H1 (cell line): ENCODE results near the gene SEMA7A. TPM values are rescaled to one million over a fixed set of nuclear protein-coding genes. Genes with fewer than 3 reads are reported as not detected.

ENCODE experiments used
- CTCF ChIA-PET: fragments of 300-600 bp; sonication (Branson Sonifier 250); formaldehyde crosslinking; loops from one replicate; lab custom pipeline; 2021; ENCODE audit not compliant: partially characterized antibody; lab: Charles Lee
- POLR2A ChIA-PET: fragments of 300-600 bp; sonication (Branson Sonifier 250); formaldehyde crosslinking; loops from one replicate; lab custom pipeline; 2021; ENCODE audit warnings: inconsistent platforms; ENCODE audit not compliant: partially characterized antibody; lab: Charles Lee
- DNase-seq, 2 experiments: peaks; one replicate each; pipeline versions ENCODE4 v3.0.0 to v3.0.0-alpha.2; 2010 to 2022; ENCODE audit warnings: low spot score in 2 of 2, low read depth in 1 of 2, mixed read lengths in 1 of 2
- FAIRE-seq: peaks from 2 replicates; lab custom pipeline; 2011; peaks lifted over from hg19 to GRCh38; lab: Jason Lieb, UNC
- H2AFZ ChIP-seq: 2 replicates; pipeline ENCODE4 v1.8.1; 2012; ENCODE audit warnings: low read length, inconsistent platforms
- H2AK5ac ChIP-seq: 2 replicates; pipeline ENCODE4 v1.6.1; 2013; ENCODE audit warnings: low read depth, low read length
- H2BK120ac ChIP-seq: replicated peaks from 2 replicates; pipeline ENCODE3; 2013; ENCODE audit warnings: low read depth, low read length, inconsistent platforms
- H2BK12ac ChIP-seq: 2 replicates; pipeline ENCODE4 v1.6.1; 2013; ENCODE audit warnings: low read depth, low read length
- H2BK15ac ChIP-seq: 2 replicates; pipeline ENCODE4 v1.6.1; 2013; ENCODE audit warnings: low read length
- H2BK20ac ChIP-seq: 2 replicates; pipeline ENCODE4 v1.6.1; 2013; ENCODE audit warnings: low read length
- H2BK5ac ChIP-seq: 2 replicates; pipeline ENCODE4 v1.6.1; 2013; ENCODE audit warnings: low read depth, low read length
- H3K14ac ChIP-seq: 2 replicates; pipeline ENCODE4 v1.6.1; 2013; ENCODE audit warnings: inconsistent platforms; ENCODE audit not compliant: insufficient read length
- H3K18ac ChIP-seq: 2 replicates; pipeline ENCODE4 v1.6.1; 2013; ENCODE audit warnings: low read length; ENCODE audit errors: extremely low read depth
- H3K23ac ChIP-seq: 2 replicates; pipeline ENCODE4 v1.6.1; 2013; ENCODE audit warnings: inconsistent platforms; ENCODE audit not compliant: insufficient read length
- H3K23me2 ChIP-seq: 2 replicates; pipeline ENCODE4 v1.6.1; 2013; ENCODE audit warnings: low read depth, low read length
- H3K27ac ChIP-seq: 2 replicates; pipeline ENCODE4 v1.6.1; 2011; ENCODE audit warnings: low read depth, low read length, inconsistent platforms
- H3K27me3 ChIP-seq, 4 experiments: replicated peaks in 1 of 4; 1 replicate in 1 of 4; 2 replicates in 3 of 4; pipeline versions ENCODE4 v1.6.1 to v1.8.1; 2011 to 2013; ENCODE audit warnings: low read length in 3 of 4, mild to moderate bottlenecking in 3 of 4, inconsistent platforms in 2 of 4, mixed read lengths in 2 of 4, moderate library complexity in 1 of 4; ENCODE audit not compliant: control insufficient read depth in 3 of 4, insufficient read depth in 3 of 4; ENCODE audit errors: extremely low read depth in 1 of 4
- H3K36me3 ChIP-seq, 4 experiments: 2 replicates each; pipeline versions ENCODE4 v1.6.1 to v1.8.1; 2011 to 2013; ENCODE audit warnings: mild to moderate bottlenecking in 4 of 4, low read length in 3 of 4, moderate library complexity in 2 of 4, control low read depth in 1 of 4, inconsistent platforms in 1 of 4; ENCODE audit not compliant: insufficient read depth in 4 of 4, control insufficient read depth in 2 of 4
- H3K4ac ChIP-seq: replicated peaks from 2 replicates; pipeline ENCODE3; 2013; ENCODE audit warnings: low read length, low read depth, mixed read lengths, inconsistent platforms; ENCODE audit not compliant: insufficient read length
- H3K4me1 ChIP-seq, 4 experiments: replicated peaks in 1 of 4; 1 replicate in 1 of 4; 2 replicates in 3 of 4; pipeline versions ENCODE4 v1.6.1 to v1.8.1; 2011 to 2013; ENCODE audit warnings: low read length in 3 of 4, inconsistent platforms in 2 of 4, mixed read lengths in 1 of 4; ENCODE audit not compliant: insufficient read depth in 4 of 4, control insufficient read depth in 3 of 4
- H3K4me2 ChIP-seq, 2 experiments: 2 replicates each; pipeline versions ENCODE4 v1.6.1 to v1.8.1; 2011 to 2013; ENCODE audit warnings: low read depth in 2 of 2, low read length in 2 of 2, control low read depth in 1 of 2, inconsistent platforms in 1 of 2, mild to moderate bottlenecking in 1 of 2; ENCODE audit not compliant: insufficient read depth in 1 of 2
- H3K4me3 ChIP-seq, 4 experiments: fragments of 200-600, 300-600 bp in 1 of 4; sonication (generic), shearing (Covaris generic), sonication (Bioruptor Twin) in 1 of 4; 2 replicates each; pipeline versions ENCODE4 v1.5.1 to v1.8.1; 2011 to 2016; ENCODE audit warnings: low read length in 4 of 4, low read depth in 3 of 4, control low read depth in 2 of 4, inconsistent platforms in 2 of 4, mild to moderate bottlenecking in 2 of 4, mixed read lengths in 1 of 4, moderate library complexity in 1 of 4; ENCODE audit not compliant: insufficient read depth in 2 of 4; ENCODE audit errors: extremely low read depth in 1 of 4
- H3K56ac ChIP-seq: replicated peaks from 2 replicates; pipeline ENCODE3; 2013; ENCODE audit warnings: low read depth, mild to moderate bottlenecking, mixed read lengths, low read length, inconsistent platforms; ENCODE audit not compliant: insufficient read length
- H3K79me1 ChIP-seq: 2 replicates; pipeline ENCODE4 v1.6.1; 2013; ENCODE audit warnings: low read depth, low read length, control low read depth
- H3K79me2 ChIP-seq, 2 experiments: 2 replicates each; pipeline versions ENCODE4 v1.6.1 to v1.8.1; 2012 to 2013; ENCODE audit warnings: low read length in 2 of 2, mild to moderate bottlenecking in 2 of 2, inconsistent platforms in 1 of 2; ENCODE audit not compliant: insufficient read depth in 2 of 2, control insufficient read depth in 1 of 2
- H3K9ac ChIP-seq, 4 experiments: replicated peaks in 1 of 4; 1 replicate in 1 of 4; 2 replicates in 3 of 4; pipeline versions ENCODE4 v1.6.1 to v1.8.1; 2011 to 2013; ENCODE audit warnings: low read depth in 3 of 4, low read length in 3 of 4, control low read depth in 2 of 4, mild to moderate bottlenecking in 2 of 4, moderate library complexity in 2 of 4, inconsistent platforms in 1 of 4; ENCODE audit errors: extremely low read depth in 1 of 4
- H3K9me3 ChIP-seq, 2 experiments: 2 replicates each; pipeline versions ENCODE4 v1.6.1 to v1.8.1; 2012 to 2013; ENCODE audit warnings: mild to moderate bottlenecking in 2 of 2, moderate library complexity in 2 of 2, control low read depth in 1 of 2, inconsistent platforms in 1 of 2, low read depth in 1 of 2, low read length in 1 of 2, mixed read lengths in 1 of 2; ENCODE audit not compliant: insufficient read depth in 2 of 2
- H4K20me1 ChIP-seq, 2 experiments: replicated peaks in 1 of 2; 2 replicates each; pipeline versions ENCODE3 to v1.8.1; 2011 to 2013; ENCODE audit warnings: inconsistent platforms in 2 of 2, low read length in 2 of 2, mild to moderate bottlenecking in 1 of 2; ENCODE audit not compliant: insufficient read depth in 2 of 2, control insufficient read depth in 1 of 2
- H4K5ac ChIP-seq: 2 replicates; pipeline ENCODE4 v1.6.1; 2013; ENCODE audit warnings: low read length, low read depth, mixed read lengths, inconsistent platforms; ENCODE audit not compliant: insufficient read length
- H4K8ac ChIP-seq: 2 replicates; pipeline ENCODE4 v1.8.0; 2013; ENCODE audit warnings: mild to moderate bottlenecking, moderate library complexity, low read length, inconsistent platforms; ENCODE audit not compliant: insufficient read depth; ENCODE audit errors: extremely low read depth
- H4K91ac ChIP-seq: replicated peaks from 2 replicates; pipeline ENCODE3; 2013; ENCODE audit warnings: low read length, mixed read lengths, inconsistent platforms; ENCODE audit not compliant: insufficient read length
- CBX8 ChIP-seq: fragments of 300-800, 300-1000 bp; sonication (generic); IDR thresholded peaks from 2 replicates; pipeline ENCODE4 v1.7.1; 2016; ENCODE audit warnings: low read depth, low read length, borderline replicate concordance
- E2F6 ChIP-seq: IDR thresholded peaks from 2 replicates; pipeline ENCODE4 v1.6.1; 2012; ENCODE audit warnings: inconsistent platforms
- EZH2 ChIP-seq: fragments of 200-600 bp; sonication (generic); IDR thresholded peaks from 2 replicates; pipeline ENCODE4 v1.7.1; 2012; ENCODE audit warnings: low read depth, mild to moderate bottlenecking, moderate library complexity, low read length, inconsistent platforms; ENCODE audit not compliant: severe bottlenecking
- POU5F1 ChIP-seq: IDR thresholded peaks from 2 replicates; pipeline ENCODE4 v1.6.1; 2011; ENCODE audit warnings: low read depth, mild to moderate bottlenecking, low read length, moderate library complexity
- RBBP5 ChIP-seq: IDR thresholded peaks from 2 replicates; pipeline ENCODE4 v1.7.1; 2012; ENCODE audit warnings: low read depth, mild to moderate bottlenecking, inconsistent platforms, low read length, moderate library complexity, borderline replicate concordance
- SIN3A ChIP-seq, 2 experiments: IDR thresholded peaks in 1 of 2; conservative IDR thresholded peaks in 1 of 2; 2 replicates each; pipeline ENCODE4 v1.6.1; 2011 to 2012; ENCODE audit warnings: low read length in 2 of 2, improper control_type of control experiment in 1 of 2, low read depth in 1 of 2, mild to moderate bottlenecking in 1 of 2
- SP1 ChIP-seq: IDR thresholded peaks from 2 replicates; pipeline ENCODE4 v1.6.1; 2011; ENCODE audit warnings: low read depth, low read length
- SUZ12 ChIP-seq: fragments of 200-600 bp; sonication (generic); IDR thresholded peaks from 2 replicates; pipeline ENCODE4 v1.6.1; 2012; ENCODE audit warnings: mild to moderate bottlenecking, inconsistent platforms, low read length, moderate library complexity, mixed read lengths
- TAF1 ChIP-seq: IDR thresholded peaks from 2 replicates; pipeline ENCODE4 v1.6.1; 2011; ENCODE audit warnings: mild to moderate bottlenecking, low read depth, low read length
- TBP ChIP-seq: IDR thresholded peaks from 2 replicates; pipeline ENCODE4 v1.6.1; 2011; ENCODE audit warnings: low read depth, low read length, improper control_type of control experiment
- USF2 ChIP-seq: IDR thresholded peaks from 2 replicates; pipeline ENCODE4 v1.6.1; 2011; ENCODE audit warnings: low read length, improper control_type of control experiment
- ZNF274 ChIP-seq: IDR thresholded peaks from 2 replicates; pipeline ENCODE4 v1.7.0; 2012; ENCODE audit warnings: low read length, borderline replicate concordance; ENCODE audit errors: extremely low read depth
- WGBS, 2 experiments: shearing (Covaris generic) in 1 of 2; methylation state at CpG; one replicate each; pipeline versions ENCODE4 v1.1.6 to v1.1.7; 2013 to 2015; ENCODE audit warnings: low lambda C conversion rate in 2 of 2, mixed read lengths in 2 of 2, inconsistent platforms in 1 of 2, low coverage in 1 of 2, missing lambda C conversion rate in 1 of 2; ENCODE audit not compliant: insufficient replicate concordance in 2 of 2, insufficient coverage in 1 of 2, insufficient read length in 1 of 2; ENCODE audit errors: extremely low coverage in 1 of 2, missing lambda C conversion rate in 1 of 2; 5-methylcytosine and 5-hydroxymethylcytosine counted together
- polyA plus RNA-seq, 7 experiments: library from polyadenylated mRNA; depleted of rRNA in 3 of 7; stranded (reverse) in 5 of 7; unstranded in 2 of 7; fragments of >200 nt in 5 of 7; fragments of 200-250 nt in 2 of 7; gene quantifications; 1 replicate in 5 of 7; 2 replicates in 1 of 7; 4 replicates in 1 of 7; pipeline versions ENCODE4 v1.2.1 to v1.2.3, GENCODE V29; 2011 to 2013; ENCODE audit warnings: missing spikeins in 2 of 7, mixed read lengths in 2 of 7
- total RNA-seq: library from RNA; stranded (reverse); fragmentation: NEBNext Ultra II Directional; extraction: Animal tissue kit (Norgen Biotek cat#: 25700); gene quantifications from 2 replicates; pipeline ENCODE4 v1.2.1, GENCODE V29; 2021

The SEMA7A gene
- total and polyA plus RNA-seq, 2 of the 8 experiments (the other 6 are each of a cell fraction or from before 2014, with no cell fraction given) = 10.7 to 15.0 TPM

DNA sequence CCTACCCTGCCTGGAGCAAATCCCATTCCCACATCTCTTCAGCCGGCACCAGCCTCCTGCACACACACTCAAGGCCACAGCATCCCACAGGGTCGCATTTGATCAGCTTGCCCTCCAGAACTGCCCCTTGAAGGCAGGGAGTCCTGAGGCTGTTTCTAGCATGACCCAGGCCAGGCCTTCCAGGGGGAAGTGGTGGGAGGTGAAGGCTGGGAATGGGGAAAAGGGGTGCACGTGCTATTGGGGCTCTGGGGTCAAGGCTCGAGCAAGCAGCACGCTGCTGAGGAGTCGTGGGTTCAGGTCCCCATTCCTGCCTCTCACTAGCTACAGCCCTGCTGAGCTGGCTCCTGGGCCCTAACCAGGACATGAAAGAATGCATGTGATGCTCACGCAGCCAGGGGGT, 24.9 kb downstream of the SEMA7A start:
- Histone ChIP-seq H3K56ac (no peak overlapping the region), H3K27ac (no peak overlapping the region), H4K20me1 (peaks cover 0 to 3% of the 10 kb centered on the region in 2 experiments), H3K36me3 (peaks cover 0 to 6% (median 1%) of the 10 kb centered on the region in 4 experiments; a peak in 4 of 8 replicates), H3K79me1 (no peaks in the 10 kb centered on the region), H3K4ac (no peak overlapping the region), H3K27me3 (no peaks in the 10 kb centered on the region; a peak in 1 of 7 replicates), H2BK15ac (no peak overlapping the region), H3K18ac (no peak overlapping the region), H3K4me2 (no peak overlapping the region), H3K4me3 (no peak overlapping the region), H3K23ac (no peak overlapping the region), H2BK120ac (no peak overlapping the region), H2AK5ac (no peak overlapping the region), H3K23me2 (no peaks in the 10 kb centered on the region), H4K8ac (no peak overlapping the region), H3K79me2 (no peaks in the 10 kb centered on the region), H2AFZ (no peak overlapping the region), H2BK5ac (peak overlapping the region; percentile 3; the same call in 1 of the 2 replicates), H4K91ac (no peak overlapping the region), H3K9me3 (no peaks in the 10 kb centered on the region), H3K14ac (no peak overlapping the region), H2BK20ac (no peak overlapping the region), H3K9ac (no peak overlapping the region), H4K5ac (no peak overlapping the region), H3K4me1 (peaks cover 0 to 10% (median 3%) of the 10 kb centered on the region in 4 experiments; a peak in 5 of 7 replicates), H2BK12ac (no peak overlapping the region)
- POLR2A ChIA-PET = interaction anchor here (0.8 to 2.4 kb wide), 4 partner anchors 8 to 15 kb away, joined by 3 to 5 read pairs (median 3); no protein-coding TSS in a partner anchor
- FAIRE-seq (no peak), DNase-seq (no peak)
- 87% methylated on average over 7 of the region's 7 CpGs; no CpG with 5 or more reads in 1 of the 2 experiments for WGBS, 2 experiments
- CTCF ChIA-PET = interaction anchor here (1.0 to 5.5 kb wide), 9 partner anchors 8 to 30 kb away, joined by 3 to 30 read pairs (median 4); no protein-coding TSS in a partner anchor
- TF ChIP-seq SP1 (no peak), CBX8 (no peak), E2F6 (no peak), USF2 (no peak), TBP (no peak), EZH2 (no peak), POU5F1 (no peak), SIN3A (conservative IDR thresholded peaks at IDR 0.05 in 1 of 2, IDR thresholded peaks at IDR 0.05 in 1 of 2; ENCODE audit: low read depth in 1 of 2, low read length in 2 of 2) (no peak), ZNF274 (no peak), TAF1 (no peak), RBBP5 (no peak), SUZ12 (no peak)
